Measurements from ENCODE around the gene FCGR2B.
"Not testable (repeated sequence)": the region's sequence is repeated elsewhere in the genome, so short reads cannot be mapped to it uniquely, and the experiment has no call there.

GRCh38 chr1:161638251-161638993 is 24.5 kb upstream of the FCGR2B start:
- TF ChIP-seq, protein P1, sequence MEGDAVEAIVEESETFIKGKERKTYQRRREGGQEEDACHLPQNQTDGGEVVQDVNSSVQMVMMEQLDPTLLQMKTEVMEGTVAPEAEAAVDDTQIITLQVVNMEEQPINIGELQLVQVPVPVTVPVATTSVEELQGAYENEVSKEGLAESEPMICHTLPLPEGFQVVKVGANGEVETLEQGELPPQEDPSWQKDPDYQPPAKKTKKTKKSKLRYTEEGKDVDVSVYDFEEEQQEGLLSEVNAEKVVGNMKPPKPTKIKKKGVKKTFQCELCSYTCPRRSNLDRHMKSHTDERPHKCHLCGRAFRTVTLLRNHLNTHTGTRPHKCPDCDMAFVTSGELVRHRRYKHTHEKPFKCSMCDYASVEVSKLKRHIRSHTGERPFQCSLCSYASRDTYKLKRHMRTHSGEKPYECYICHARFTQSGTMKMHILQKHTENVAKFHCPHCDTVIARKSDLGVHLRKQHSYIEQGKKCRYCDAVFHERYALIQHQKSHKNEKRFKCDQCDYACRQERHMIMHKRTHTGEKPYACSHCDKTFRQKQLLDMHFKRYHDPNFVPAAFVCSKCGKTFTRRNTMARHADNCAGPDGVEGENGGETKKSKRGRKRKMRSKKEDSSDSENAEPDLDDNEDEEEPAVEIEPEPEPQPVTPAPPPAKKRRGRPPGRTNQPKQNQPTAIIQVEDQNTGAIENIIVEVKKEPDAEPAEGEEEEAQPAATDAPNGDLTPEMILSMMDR (IDR thresholded peaks at IDR 0.05), result not testable (repeated sequence)
- not testable (repeated sequence) for TF ChIP-seq POLR2AphosphoS5, POLR2A (IDR thresholded peaks at IDR 0.05)
